IMR-90 (cell line): ENCODE measurements around the gene PAGE5.

Experiments used
- BHLHE40 ChIP-seq: fragments of 150-350 bp; IDR thresholded peaks from 2 replicates; pipeline ENCODE4 v1.6.1; 2016; ENCODE audit warnings: mild to moderate bottlenecking, low read depth, low read length
- CHD1 ChIP-seq: IDR thresholded peaks from 2 replicates; pipeline ENCODE4 v1.6.1; 2012; ENCODE audit warnings: low read depth, low read length, improper control_type of control experiment
- CTCF ChIP-seq: conservative IDR thresholded peaks from 2 replicates; pipeline ENCODE4 v1.5.1; 2012; ENCODE audit warnings: mild to moderate bottlenecking, low read depth, low read length, improper control_type of control experiment
- FOS ChIP-seq: fragments of 150-350 bp; IDR thresholded peaks from 2 replicates; pipeline ENCODE4 v1.6.1; 2016; ENCODE audit warnings: low read depth, low read length
- MXI1 ChIP-seq: IDR thresholded peaks from 2 replicates; pipeline ENCODE4 v1.6.1; 2012; ENCODE audit warnings: low read depth, mild to moderate bottlenecking, low read length, moderate library complexity, borderline replicate concordance
- NFE2L2 ChIP-seq: fragments of 150-350 bp; IDR thresholded peaks from 2 replicates; pipeline ENCODE4 v1.6.1; 2016; ENCODE audit warnings: low read depth, mild to moderate bottlenecking, low read length
- POLR2A ChIP-seq: IDR thresholded peaks from 2 replicates; pipeline ENCODE4 v1.6.1; 2012; ENCODE audit warnings: mild to moderate bottlenecking, low read depth, low read length
- RAD21 ChIP-seq: IDR thresholded peaks from 2 replicates; pipeline ENCODE4 v1.6.1; 2012; ENCODE audit warnings: low read length, improper control_type of control experiment
- RFX5 ChIP-seq: IDR thresholded peaks from 2 replicates; pipeline ENCODE4 v1.8.0; 2012; ENCODE audit warnings: low read depth, mild to moderate bottlenecking, low read length, moderate library complexity
- SMC3 ChIP-seq: fragments of 150-350 bp; IDR thresholded peaks from 2 replicates; pipeline ENCODE4 v1.6.1; 2016; ENCODE audit warnings: low read depth, mild to moderate bottlenecking, antibody characterized with exemption, low read length, moderate library complexity

- TF ChIP-seq CTCF: no peak
- no peak for TF ChIP-seq POLR2A
- TF ChIP-seq NFE2L2: no peak
- no peak for TF ChIP-seq RFX5
- TF ChIP-seq MXI1: no peak
- no peak for TF ChIP-seq SMC3
- TF ChIP-seq RAD21: no peak
- no peak for TF ChIP-seq FOS
- TF ChIP-seq CHD1: no peak
- TF ChIP-seq BHLHE40: no peak
Measured at GRCh38 chrX:55253528-55253927, 33.4 kb downstream of the PAGE5 start.
